Stimulated activated CD4-positive, alpha-beta T cell treated with anti-CD3 and anti-CD28 coated beads, Interleukin-4, amount 100 ng/mL, for 48 hours (primary cell): ENCODE data around the gene UBAC2.
A peak's percentile ranks its signal among the peaks of the same experiment; 100 is the strongest.
"Not testable (repeated sequence)": the region's sequence is repeated elsewhere in the genome, so short reads cannot be mapped to it uniquely, and the experiment has no call there.

Source experiments
- DNase-seq, 2 donors: peaks; one replicate each; pipeline ENCODE4 v3.0.0-alpha.2; 2020; ENCODE audit warnings: low read depth in 2 of 2

UBAC2 gene

DNA sequence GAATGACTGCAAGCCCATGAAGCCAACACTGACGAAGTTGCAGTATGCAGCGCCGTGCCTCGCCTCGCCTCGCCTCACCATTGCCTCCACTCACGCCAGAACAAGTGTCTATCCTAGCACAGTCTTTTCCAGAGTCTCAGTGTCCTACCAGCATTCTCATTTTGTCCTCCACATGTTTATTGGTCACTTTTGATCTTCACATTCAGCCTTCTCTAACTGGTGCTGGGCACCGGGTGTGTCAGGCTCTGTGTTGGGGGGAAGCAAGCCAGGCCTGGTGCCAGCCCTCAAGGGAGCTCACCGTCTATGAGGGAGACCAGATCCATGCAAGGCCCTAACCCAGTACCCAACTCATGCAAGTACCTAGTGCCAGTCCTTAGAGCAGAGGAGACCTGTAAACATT, 176.3 kb downstream of the UBAC2 start:
- DNase-seq, result no peak

DNA sequence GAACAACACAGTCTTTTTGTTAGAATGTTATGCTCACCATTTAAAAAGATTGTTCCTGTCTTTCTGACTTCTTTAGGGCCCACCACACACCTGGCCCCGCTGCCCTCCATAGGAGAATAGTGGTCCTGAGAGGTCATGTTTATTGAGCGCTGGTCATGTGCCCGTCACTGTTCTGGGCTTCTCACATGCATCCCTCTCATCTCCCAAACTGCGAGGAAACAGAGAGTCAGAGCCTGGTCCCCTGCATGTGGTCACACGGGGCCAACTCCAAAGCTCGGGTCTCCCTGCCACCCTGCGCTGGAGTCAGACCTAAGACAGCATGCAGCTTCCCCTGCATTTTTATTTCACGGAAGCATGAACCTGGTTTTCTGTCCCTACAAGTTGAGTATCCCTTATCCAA, 177.0 kb downstream of the UBAC2 start:
- DNase-seq, result no peak

DNA sequence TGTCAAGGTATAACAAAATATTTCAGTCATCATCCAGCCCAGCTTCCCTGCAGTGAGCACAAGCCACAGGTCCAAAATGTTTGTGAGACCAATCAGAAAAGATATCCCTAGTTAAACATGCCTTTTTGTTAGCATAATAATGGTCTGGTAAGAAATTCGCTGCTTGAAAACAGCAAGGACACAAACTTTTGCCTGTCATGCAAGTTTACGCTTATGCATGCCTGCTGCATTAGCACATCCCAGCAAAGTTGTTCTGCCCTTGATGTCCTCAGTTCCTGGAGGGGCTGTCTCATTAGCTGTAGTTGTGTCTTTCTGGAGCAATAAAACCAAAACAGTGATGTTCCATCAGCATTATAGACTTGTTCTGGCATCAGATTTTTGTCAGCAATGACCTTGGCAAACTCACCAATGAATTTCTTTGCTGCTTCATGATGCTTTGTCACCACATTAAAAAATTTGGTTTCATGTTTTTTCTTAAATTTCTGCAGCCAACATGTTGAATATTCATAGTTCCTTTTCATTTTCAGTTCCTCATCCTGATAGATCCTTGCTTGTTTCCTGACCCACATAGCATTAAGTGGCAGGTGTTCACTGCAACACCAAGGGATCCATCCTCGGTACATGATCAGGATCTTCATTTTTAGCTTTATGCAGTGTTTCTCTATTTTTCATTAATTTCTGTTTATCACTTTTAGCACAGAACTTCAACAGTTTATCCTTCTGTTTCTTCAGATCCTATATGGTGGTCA, 178.5 kb downstream of the UBAC2 start:
- DNase-seq, result no peak

DNA sequence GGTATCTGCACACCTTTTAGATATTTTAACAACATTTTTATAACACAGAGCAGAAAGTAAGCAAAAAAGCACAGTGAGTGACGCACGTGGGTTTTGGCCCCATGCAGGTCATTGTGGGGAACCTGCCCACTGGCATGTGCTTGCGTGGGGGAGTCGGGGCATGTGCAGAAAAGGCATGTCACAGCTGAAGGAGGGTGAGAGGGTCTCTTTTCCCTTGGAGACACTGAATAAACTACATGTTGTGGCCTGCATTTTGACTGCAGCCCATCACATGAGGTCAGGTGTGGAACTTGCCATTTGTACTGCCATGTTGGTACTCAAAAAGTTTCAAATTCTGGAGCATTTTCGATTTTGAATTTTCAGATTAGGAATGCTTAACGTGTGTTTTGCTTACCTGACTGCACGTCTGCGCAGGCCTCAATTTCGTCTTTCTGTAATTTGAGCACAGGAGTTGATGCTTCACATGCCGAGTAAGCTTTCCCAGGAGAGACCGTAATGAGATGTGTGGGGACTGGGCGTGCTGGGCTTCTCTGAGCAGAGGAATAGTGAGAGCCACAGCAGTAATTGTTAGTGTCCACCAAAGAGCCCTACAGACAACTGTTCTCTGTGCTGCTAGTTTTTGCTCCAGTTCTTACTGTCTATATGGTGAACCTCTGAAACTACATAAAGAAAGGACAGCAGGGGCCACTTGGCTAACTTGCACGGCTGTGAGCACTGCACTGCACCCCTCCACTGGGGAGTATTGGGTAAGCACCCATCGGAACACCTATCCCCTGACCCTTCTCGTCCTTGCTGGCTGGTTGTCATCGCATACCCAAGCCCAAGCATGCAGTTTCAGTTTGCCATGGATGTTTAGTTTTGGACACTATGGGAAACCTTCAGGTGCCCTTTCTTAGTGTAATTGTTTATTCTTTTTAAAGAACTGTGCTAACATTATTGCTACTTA, 179.5 kb downstream of the UBAC2 start:
- no peak for DNase-seq

DNA sequence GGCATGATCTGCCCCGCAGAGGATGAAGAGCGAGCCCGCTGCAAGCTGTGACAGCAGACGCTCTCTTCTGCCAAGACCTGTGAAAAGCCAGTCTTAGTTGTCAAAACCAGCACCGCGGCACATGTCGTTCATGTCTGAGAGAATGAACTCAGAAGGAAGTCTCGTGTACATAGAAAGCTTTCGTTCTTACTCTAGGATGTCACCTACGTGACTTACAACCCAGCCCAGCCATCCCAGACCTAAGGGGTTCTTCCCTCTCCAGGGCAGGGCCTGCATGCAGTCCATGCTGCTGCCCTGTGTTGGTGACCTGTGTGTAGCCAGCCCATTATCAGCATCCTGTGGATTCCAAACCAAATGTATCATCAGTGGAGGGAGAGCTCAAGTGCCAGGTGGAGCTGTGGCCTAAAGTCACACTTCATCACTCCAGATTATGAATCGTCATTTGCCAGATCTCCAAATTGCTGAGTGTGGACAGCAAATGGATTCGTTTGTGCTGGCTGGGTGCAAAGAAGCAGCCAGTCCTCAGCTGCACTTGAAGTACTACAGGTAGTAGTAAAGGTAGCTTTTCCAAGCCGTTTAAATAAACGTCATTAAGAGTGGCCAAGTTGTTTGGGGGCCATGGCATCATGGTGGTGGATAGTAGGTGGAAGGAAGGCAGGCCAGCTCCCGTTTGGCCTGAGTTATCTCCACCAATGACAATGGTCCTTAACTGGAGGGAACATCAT, 180.4 kb downstream of the UBAC2 start:
- peak; percentile 56 to 62 for DNase-seq

DNA sequence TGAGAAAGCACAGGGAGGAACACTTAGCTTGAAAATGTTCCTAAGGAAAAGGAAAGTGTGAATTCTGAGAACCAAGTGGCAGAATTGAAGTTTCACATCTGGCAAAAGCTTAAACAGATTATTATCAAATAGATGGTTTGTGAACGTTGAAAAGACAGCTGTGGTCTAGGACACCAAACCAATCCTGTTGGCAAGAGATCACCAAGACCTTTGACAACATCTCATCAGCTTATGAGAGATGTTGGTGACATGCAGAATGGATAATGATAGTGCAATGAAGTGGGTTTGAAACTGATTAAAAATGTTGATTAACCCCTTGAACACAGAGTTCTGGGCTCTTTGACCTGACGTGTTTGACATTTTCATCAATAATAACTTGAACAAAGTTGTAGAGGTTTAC, 181.1 kb downstream of the UBAC2 start:
- DNase-seq, result no peak

DNA sequence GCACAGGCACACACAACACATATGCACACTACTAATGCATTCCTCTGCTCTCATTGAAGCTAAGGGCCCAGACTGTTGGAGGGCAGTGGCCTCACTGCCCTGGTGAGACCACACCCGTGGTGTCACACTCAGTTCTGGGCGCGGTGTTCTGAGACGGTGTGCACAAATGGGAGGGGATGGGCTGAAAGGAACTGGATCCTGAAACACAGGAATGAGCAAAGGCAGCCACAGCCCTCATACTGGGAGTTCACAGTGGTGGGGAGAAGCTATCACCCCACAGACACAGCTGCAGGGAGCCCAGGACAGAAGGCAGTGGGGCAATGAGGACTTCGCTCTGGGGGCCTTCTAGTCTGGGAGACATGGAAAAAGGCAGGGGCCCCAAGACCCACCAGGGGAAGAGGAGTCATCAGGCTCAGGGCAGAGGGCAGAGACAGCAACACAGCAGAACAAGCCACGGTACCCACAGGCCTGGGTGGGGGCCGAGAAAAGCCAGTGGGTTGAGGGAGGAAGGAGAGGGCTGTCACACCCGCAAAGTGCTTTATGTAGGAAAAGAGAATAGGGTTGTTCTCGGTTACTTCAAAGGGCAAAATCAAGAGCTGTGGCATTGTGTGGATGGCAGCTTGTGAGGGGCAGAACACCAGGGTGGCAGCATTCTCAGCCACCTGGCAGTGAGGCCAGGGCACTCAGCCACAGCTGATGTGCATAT, 181.9 kb downstream of the UBAC2 start:
- no peak for DNase-seq

DNA sequence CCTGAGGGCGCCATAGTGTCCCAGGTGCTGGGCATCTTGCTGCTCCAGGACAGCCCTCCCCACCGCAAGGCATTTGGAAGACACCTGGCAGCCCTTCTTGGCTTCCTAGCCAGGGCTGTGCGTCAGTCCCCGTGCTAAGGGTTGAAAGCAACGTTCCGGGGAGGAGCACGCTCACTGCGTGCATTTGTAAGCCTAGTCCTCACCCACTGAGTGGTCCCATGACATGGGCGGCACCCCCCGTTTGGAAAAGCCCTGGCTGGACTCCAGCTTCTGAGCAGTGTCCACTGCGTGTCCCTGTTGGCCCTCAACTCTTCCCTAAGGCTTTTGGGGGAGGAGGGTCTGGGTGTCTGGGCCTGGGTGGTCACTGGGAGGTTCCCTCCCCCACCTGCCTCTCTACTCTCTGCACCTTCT, 182.9 kb downstream of the UBAC2 start:
- DNase-seq, result no peak

DNA sequence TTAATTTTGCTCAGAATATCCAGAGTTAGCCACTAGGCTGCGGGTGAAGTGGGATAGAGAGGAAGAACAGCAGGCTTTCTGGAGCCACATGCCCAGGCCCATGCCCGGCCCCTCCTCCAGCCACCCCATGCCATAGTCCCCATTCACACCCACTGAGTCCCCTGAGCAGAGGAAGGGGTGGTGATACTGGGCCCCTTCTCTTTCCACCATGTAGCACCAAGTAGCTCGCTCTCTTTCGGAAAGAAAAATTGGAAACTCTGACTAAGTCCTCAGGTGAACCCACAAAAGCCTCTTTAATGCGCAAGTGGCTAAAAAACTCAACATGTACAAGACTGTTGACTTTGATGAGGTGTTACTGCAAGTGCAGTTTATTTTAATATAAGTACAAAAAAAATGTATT, 183.3 kb downstream of the UBAC2 start:
- no peak for DNase-seq

DNA sequence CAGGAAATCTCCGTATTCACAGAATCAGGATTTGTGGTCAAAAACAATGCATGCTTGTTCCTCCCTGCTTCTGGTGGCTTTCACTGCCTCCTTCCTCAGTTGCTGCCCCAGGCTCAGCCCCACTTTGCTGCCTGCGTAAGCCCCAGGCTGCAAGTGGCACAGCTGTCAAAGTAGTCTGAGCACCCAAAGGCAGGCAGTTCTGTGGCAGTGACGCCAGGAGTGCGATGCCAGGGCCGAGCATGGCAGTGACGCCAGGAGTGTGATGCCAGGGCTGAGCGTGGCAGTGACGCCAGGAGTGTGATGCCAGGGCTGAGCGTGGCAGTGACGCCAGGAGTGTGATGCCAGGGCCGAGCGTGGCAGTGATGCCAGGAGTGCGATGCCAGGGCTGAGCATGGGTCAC, 183.8 kb downstream of the UBAC2 start:
- peak in 1 of 2 donors; percentile 31 for DNase-seq

DNA sequence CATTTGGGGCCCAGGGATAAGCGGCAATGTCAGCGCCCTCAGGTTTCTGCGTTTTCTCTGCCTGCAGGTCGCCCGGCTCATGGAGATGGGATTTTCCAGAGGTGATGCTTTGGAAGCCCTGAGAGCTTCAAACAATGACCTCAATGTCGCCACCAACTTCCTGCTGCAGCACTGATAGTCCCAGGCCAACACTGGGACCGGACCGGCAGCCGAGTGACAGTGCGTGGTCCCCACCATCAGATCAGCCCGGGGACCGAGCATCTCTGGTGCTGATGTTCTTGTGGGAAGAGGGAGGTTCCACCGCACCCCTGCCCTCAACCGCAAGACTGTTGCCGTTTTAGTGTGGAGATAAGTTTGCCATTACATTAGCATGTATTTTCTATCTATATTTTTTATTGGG, 184.5 kb downstream of the UBAC2 start:
- DNase-seq, result no peak

DNA sequence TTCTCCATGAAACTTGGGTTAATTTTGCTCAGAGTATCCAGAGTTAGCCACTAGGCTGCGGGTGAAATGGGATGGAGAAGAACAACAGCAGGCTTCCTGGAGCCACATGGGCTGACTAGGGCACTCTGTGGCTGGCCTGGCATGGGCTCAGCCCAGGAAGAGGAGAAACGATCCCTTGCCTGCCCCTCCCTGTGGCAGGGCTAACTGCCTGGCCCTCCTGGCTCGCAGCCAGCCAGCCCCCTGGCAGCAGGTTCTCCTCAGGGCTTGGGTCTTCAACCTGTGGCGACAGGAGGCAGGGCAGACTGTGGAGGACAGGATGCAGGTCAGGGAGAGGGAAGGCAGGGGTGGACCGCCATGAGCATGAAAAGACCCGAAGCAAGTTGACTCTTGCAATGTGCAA, 185.3 kb downstream of the UBAC2 start:
- DNase-seq, result no peak

DNA sequence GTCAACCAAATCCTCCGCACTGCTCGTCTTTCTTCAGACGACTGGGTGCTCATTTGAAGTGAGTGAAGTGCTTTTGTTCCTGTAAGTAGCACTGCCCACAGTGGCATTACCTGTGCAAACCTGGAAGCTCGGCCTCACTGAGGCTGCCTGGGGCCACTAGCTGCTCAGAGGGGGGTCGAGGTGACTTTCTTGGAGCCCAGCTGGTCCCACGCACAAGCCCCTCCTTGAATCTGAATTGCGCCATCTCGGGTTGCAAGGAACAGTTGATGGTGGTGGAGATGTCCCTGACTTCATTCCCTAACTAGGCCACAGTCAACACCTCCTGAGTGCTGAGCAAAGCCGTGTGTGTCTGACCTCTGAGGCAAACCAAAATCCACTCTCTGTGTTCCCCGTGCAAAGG, 185.8 kb downstream of the UBAC2 start:
- DNase-seq, result no peak

DNA sequence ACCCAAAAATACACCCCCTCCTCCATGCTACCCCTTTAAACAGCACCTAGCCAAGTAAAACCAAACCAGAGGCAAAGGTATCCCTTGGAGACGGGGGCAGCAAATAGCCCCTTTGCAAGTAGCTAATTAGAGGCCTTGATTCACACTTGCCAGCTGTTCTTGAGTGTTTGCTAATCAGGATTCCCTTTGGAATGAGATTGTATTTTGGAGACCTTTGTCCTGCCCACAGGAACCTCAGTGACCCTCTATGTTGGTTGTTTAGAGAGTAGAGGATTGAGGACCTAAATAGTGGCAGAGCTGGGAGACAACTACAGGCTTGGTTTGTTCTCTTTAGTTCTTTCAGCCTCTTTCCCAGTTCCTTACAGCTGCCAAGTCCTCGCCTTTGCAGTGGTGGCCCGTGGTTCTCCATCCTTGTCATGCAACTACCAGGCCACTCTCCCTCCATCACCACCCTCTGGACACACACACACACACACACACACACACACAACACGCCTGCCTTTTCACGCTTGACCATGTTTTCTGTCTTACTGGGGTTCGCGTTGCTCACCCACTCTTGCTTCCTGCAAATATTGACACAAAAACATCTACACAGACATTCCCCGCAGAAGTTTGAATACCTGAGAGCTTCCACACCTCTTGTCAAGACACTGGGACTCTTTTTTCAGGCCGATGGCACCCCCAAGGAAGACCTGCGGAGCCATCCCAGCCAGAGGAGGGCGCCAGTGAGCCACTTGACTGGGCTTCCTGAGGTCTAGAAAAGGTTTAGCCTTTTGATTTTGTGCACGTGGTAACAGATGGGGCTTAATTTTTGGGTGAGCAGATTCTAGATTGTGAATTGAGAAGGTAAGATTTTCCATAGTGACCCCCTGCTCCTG, 186.5 kb downstream of the UBAC2 start:
- peak; percentile 84 to 97 for DNase-seq

DNA sequence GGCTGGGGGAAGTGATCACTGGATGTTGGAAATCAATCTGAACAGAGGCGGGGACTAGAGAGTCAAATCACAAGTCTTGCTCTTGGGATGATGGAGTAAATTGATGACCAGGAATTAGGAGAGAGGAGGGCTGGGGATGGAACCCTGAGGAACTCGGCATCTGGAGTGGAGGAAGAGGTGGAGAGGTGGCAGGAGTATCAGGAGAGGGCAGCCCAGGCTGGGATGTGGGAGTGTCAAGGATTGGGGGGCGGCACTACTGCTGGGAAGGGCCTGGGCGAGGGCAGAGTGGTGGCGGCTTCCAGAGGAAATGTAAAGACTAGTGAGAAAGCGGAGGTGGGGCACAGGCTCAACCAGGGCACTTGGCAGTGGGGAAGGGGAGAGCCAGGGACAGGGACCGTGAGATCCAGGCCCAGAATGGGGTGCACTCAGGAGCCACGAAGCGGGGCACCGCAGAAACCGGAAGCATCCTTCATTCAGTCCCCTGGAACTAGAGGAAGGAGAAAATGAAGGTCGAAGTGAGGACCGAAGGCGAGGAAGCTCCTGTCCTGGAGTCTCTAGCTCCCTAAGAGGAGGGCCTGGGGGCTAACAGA, 187.8 kb downstream of the UBAC2 start:
- no peak for DNase-seq

DNA sequence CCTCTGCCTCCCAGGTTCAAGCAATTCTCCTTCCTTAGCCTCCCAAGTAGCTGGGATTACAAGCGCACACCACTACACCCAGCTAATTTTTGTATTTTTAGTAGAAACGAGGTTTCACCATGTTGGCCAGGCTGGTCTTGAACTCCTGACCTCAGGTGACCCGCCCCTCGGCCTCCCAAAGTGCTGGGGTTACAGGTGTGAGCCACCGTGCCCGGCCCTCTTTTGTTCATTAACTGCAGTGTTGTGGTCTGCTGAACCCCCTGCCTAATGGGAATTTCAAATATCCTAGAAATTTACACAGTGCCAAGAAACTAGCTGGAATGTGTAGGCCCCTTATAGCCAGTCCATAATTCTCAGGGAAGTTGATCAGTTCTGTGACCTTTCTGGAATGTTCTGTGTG, 188.4 kb downstream of the UBAC2 start:
- not testable (repeated sequence) for DNase-seq

DNA sequence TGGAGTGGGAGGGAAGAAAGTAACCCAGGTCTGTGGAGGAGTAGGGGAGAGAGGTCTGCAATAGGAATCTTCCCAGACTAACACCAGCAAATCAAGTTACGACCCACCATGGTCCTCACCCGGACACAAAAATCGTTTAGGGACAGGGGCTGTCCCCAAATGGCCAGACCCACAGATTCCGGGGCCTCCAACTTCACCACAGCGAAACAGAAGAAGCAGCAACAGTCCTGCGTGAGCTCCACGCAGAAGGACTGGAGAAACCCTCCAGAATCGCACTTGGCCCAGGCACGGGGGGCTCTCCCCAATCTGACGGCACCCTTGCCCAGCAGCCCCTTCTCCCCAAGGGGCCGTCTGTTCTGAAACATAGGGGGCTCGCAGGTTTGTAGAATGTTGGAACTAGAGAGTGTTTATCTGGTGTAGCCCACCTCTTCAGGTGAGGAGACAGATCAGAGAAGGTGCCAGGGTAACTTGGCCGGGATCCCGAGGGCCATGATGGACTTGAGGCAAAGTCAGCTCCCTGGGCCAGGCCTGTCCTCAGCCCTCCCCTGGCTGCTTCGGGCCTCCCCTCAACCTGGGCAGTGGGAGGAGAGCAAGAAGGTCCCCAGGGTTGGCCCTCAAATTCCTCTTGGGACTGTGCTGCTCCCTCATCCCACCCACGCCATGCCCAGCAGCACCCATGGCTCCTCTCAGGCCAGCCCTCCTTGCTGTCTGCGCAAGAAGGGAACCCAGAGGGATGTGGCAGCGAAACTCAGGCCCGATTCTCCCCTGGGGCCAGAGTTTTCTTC, 189.1 kb downstream of the UBAC2 start:
- DNase-seq, result no peak

DNA sequence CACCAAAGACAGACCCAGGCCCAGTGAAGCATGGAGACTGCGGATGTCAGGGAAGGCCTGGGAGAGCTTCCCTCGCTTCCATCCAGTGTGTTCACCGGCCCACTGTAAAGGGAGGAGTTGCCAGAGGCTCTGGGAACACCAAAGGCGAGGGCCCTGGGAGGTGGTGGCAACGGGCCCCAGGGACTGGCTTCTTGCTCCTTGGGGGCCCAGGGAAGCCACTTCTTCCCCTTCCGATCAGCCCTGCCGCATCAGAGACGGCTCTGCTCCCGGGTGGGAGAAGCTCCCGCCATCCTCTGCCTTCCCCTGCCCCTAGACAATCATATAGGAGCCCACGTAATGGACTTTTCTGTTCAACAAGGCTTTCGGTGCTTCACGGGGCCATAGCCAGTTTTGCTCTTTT, 189.9 kb downstream of the UBAC2 start:
- DNase-seq, result no peak

DNA sequence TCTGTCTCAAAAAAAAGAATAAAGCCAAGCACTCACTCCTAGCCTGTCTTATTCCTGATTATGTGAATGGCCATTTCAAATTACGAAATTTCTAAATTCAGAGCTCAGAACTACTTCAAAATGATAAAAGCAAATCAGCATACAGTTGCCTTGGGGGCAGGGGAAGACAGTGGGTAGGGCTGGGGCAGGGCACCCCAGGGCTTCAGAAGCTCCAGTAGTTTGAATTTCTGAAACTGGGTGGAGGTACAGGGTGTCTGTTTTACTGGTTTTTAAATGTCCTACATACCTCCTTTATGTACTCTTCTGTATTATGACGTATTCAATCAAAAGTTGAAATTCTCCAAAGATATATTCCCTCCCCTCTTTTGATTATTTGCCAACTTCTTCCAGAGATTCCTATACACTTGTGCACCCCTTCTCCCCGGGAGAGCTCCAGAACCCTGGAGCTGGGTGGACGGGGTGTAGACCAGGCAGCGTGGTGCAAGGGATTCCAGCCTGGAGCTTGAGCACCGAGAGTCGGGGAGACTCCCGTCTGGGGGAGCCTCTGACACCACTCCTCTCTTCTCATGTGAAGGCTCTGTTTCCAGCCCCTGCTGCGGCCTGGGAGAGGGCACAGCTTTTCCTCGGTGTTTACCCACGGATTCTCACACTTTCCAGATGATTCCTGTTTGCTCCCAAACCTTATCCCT, 191.3 kb downstream of the UBAC2 start:
- DNase-seq, result no peak
